8988T (cell line): ENCODE data around the gene ODC1.
"Not testable (repeated sequence)": the region's sequence is repeated elsewhere in the genome, so short reads cannot be mapped to it uniquely, and the experiment has no call there.

ENCODE experiments used
- DNase-seq: peaks from one replicate; pipeline ENCODE4 v3.0.0; 2011

The ODC1 gene

DNA sequence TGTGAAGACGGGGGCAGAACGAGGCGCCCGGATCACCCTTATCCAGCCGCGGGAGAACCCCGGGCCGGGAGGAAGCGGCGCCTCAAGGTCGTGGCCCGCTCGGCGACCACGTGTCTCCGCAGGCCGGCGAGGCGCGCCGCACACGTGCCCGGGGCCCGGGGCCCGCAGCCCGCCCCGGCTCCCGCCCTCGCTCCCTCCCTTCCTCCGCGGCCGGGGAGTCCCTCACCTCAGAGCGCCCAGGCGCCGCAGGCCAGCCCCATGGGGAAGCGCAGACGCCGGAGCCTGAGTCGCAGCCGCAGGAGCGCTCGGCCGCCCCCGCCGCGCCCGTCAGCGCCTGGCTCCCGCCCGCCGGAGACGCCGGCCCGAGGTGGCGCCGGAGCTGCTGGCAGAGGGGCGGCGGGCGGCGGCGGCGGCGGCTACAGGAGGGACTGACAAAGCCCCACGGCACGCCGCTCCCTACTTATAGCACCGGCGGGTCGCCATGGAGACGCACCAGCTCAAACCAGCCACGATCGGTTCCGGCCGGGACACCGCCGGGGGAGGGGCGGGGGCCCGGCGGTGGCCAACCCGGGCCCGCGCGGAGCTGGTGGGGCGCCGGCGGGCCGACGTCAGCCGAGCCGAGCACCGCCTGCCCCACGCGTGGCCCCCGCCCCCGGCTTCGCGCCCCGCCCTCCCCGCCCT is at the start of gene ODC1:
TSS of gene ODC1 (minus strand) at position 433 of the 681 bp plus-strand sequence. CDS start 3,295 bp downstream, outside the sequence.
- peak; percentile 82 for DNase-seq

DNA sequence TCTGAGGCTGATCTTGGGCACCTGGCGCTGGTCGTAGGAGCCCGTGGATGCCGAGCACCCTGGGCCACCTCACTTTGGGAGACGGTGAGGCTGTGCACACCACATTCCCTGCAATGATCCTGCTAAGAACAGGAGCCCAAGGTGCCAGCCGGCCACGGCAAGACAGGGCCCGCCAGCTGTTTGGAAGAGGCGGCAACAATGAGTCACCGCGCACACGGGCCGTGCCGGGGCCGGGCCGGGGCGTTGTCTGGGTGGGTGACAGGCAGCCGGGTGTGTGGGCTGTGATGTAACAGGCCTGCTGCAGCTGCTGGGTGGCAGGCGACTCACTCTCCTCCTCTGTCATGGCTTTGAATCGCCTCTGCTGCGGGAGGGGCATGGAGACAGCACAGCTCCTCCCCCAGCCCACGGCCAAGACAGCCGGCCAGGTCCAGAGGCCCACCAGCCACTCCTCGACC is 49.7 kb upstream of the ODC1 start:
- peak; percentile 86 for DNase-seq

DNA sequence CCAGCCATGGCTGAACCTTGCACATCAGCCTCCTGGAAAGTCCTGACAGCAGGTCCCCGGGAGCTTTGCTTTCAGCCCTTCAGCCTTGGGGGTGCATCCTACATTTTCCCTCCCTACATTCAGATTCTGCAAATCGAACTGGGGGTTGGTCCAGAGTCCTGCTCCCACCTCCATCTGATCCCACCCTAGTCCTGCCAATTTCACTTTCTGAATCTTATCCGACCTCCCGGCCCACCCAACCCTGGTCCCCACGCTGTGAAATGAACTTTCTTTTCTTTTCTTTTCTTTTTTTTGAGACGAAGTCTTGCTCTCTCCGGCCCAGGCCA is 47.8 kb upstream of the ODC1 start:
- no peak for DNase-seq

DNA sequence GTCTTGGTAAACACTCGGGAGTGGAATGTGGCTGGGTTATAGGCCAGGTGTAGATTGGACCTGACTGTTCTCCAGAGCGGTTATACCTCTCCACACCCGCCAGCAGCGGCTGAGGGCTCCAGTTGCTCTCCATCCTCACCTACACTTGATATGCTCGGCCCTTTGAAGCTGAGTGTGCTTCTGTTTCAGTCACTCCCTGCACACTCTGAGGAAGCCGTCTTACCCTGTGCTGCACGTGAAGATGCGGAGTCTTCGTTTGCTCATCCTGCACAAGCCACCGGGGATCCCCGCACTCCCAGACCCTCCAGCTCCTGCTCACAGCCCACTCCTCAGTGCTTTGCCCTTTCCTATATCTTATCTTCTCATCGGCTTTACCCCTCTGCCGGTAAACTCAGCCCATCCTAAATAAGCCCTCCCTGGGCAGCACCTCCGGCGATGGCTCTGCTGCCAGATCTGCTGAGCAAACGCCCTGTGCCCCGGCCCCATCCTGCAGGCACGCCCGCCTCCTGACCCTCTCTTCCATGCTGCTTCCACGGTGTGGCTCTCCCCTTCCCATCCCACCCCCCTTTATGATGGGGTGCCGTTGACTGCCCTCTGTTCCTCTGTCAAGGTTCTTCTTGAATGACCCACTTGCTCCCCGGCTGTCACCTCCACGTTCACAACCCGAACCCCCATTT is 47.3 kb upstream of the ODC1 start:
- DNase-seq, result no peak

DNA sequence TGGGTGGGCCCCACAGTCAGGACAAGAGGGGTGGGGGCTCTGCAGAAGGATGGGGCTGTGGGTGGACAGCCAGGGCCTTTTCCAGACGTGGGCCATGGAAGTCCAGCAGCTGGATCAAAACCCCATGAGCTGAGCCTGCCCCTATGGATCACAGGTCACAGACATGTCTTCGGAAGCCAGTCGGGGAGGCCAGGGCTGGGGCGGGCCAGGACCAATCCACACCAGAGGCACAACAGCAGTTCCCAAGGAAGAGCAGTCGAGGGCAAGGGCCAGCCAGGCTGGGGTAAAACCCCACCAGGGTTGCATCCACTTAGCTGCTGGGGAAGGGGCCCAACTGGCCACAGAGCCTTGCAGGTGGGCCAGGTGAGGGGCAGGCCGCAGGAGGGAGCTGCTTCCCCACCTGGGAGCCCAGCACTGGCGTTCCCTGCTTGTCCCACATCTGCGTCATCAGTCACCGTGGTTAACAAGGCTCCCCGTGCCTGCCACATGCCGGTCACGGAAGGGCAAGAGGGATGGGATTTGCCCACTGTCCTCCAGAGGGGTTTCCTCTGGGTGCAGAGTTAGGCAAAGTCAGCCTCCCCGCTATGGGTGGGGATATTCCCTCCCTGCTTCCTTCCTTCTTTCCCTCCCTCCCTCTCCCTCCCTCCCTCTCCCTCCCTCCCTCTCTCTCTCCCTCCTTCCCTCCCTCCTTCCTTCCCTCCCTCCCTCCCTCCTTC is 46.4 kb upstream of the ODC1 start:
- DNase-seq, result no peak

DNA sequence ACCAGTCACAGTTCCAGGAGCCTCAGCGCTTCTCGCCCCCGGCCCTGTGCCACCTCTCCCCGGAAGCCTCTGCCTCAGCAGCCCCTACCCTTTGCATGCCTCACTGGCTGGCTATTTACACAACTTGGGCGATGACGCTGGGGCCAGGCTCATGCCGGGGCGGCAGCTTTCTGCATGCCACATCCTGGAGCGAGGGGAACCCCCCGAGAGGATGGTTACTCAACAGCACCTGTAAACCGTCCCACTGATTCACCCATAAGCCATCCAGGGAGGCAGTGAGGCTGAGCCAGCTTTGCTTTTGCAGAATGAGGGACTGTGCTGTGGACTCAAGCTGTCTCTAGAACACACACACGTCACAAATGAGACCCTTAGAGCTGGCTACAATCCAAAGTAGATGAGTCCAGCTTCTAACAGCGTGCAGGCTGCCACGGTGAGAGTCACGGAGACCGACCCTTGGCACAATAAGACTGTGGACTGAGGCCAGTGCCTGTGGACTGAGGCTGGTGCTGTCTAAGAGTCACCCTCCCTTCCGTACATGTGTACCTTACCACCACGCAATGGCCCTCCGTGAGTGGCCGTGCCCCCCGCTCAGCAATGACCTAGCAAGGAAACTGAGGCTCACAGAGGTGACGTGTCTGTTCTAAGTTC is 45.6 kb upstream of the ODC1 start:
- DNase-seq, result peak; percentile 83

DNA sequence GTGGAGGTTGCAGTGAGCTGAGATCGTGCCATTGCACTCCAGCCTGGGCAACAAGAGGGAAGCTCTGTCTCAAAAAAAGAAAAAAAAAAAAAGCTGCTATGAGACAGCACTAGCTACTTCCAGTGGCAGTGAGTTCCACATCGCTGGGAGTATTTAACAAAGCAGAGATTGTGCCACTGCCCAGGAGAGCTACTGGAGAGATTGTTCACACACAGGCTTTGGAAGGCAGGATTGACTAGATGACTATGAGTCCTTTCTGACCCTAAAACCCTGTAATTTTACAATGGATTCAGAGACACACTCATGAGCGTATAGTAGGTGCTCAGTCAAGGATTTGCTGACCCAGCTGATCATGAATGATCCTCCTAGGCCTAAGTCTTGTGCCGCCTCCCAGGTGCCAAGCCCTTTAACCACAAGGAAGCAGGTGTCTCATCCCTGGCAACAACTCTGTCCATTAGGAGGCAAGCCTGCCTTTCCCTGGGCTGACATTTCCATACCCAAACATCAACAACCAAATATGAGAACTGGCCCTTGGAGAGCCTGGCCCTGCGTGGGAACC is 45.0 kb upstream of the ODC1 start:
- no peak for DNase-seq

DNA sequence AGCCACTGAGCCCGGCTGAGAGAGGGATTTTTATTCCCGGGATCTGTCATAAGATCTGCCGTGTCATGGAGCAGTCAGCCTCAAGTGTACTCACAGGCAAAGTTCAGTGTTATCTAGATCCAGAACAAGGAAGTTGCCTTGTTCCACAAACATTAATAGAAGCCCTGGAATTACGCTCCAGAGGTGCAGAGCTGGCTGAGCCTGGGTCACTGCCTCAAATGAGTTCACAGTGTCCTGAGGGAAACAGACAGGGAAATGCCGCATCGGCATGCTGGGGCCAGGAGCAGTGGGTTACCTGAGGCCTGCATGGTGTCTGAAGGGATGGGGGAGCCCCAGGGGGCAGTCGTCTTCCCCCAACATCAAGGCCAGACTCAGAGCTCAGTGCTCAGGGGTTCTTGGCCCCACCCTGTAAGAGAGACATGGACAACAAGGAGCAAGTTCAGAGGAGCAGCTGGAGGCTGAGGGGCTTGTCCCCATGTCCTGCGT is 42.7 kb upstream of the ODC1 start:
- no peak for DNase-seq

DNA sequence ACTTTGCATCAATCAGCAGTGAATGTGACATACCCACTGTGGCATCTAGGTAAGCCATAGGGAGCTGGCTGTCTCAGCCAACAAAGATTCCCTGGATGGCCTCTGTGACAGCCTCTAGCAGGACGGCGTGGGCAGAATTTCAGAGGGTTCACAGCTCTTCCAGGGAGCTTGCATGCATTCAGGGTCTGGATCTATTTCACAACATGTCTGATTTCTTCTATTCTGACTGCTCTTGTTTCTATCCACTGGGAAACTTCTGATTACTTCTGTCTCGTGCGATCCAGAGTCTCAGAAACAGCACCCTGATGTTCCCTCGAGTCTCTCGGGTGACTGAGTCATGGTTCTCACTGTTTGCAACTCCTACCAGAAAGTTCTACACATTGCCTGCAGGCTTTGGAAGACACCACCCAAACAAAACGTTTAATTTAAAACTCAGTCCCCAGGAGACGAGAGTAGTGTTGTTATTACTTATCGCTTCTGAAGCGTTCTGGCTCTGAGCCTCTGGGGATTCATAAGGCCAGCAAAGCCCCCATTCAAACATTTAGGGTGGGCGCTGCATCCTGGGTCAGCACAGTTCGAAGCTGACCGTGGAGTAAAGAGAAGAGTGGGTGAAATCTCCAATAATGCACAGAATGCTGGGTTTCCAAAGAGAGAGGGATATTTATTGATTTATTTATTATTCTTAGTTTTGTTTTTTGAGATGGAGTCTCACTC is 41.9 kb upstream of the ODC1 start:
- DNase-seq, result no peak

DNA sequence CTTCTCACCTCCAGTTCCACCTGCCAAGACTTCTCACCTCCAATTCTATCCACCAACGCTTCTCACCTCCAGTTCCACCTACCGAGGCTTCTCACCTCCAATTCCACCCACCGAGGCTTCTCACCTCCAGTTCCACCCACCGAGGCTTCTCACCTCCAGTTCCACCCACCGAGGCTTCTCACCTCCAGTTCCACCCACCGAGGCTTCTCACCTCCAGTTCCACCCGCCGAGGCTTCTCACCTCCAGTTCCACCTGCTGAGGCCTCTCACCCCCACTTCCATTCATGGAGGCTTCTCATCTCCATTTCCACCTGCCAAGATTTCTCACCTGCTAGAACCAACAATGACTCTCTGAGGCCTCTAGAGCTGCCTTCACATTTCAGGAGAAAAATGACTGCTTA is 40.0 kb upstream of the ODC1 start:
- DNase-seq, result not testable (repeated sequence)

DNA sequence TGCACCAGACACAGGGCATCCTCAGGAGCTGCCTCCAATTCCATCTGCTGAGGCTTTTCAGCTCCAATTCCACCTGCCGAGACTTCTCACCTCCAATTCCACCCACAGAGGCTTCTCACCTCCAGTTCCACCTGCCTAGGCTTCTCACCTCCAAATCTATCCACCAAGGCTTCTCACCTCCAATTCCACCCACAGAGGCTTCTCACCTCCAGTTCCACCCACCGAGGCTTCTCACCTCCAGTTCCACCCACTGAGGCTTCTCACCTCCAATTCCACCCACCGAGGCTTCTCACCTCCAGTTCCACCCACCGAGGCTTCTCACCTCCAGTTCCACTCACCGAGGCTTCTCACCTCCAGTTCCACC is 39.6 kb upstream of the ODC1 start:
- not testable (repeated sequence) for DNase-seq

DNA sequence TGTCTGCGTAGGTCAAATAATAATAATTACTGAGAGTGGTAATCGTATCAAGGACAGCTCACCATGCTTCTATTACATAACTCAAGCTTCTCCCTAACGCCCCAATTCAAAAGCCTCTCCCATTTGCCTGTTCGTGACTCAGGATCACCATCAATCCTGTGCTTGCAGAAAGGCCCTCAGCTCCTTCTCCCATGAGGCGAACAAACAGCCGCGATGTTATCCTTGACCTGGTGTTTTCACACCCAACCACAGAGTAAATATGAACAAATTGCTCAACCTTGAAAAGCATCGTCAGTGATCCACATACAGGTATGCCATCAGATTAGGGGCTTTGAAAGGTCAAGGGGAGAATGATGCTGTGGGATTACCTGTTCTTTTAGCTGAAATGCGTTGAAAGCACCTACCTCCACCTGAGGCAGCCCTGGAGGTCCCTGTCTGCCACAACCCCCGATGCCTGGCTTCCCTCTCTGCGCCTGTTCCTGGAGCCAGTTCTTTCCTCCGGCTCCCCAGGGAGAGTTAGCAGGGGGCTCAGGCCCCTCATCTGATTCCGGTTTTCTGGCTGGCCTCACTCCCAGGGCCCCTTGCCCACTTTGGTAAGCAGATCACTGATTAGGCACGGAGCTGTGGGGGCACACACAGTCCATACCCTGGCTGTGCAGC is 39.1 kb upstream of the ODC1 start:
- no peak for DNase-seq

DNA sequence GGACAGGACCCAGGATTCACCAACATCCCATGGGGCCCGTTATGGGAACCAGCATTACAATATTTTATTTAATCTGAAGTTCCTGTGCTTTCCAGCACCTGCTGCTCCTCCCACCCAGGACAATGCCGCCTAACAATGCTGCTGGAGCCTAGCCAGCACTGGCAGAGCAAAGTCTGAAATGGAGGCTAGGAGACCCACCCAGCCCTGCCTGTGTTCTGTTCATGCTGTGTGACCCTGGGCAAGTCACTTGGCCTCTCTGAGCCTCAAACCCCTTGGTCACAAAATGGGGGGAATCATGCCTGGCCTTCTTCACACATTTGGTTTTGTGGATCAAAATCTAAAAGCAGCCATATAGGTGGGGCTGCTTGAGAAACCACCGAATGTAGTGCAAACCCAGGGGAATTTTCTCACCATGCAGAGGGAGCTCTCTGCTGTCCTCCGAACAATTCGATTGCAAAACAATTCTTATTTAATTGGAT is 38.5 kb upstream of the ODC1 start:
- DNase-seq, result no peak

DNA sequence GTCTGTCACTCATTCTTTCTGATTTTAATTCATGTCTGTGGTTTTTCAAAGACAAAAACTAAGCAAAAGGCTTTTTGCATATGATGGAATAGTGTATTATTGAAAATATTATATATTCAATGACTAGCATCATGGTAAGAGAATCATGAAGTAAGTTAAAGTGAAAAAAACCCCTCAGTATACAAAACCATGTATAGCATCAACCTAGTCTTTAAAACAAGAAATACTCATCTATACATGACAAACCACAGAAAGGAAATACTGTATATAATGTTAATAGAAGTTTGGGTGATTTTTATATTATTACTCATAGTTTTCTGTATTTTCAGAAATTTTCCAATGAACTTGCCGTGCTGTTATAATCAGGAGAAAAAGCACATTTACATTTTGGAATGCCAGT is 38.0 kb upstream of the ODC1 start:
- no peak for DNase-seq

DNA sequence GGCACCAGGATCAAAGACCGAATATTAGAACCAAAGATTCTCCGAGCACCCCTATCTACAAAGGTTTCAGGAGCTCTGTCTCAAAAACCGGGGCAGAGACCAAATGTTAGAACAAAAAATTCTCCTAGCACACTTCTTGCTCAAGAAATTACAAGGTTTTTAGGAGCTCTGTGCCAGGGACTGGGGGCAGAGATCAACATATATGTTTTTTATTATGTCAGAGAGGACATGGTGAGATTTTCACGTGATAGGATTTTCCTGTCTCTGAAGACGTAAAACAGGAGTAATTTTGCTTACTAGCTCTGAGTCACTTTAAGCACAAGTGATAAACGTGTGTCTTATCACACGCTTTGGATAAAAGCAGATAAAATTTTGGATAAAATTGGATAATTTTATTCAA is 34.8 kb upstream of the ODC1 start:
- no peak for DNase-seq

DNA sequence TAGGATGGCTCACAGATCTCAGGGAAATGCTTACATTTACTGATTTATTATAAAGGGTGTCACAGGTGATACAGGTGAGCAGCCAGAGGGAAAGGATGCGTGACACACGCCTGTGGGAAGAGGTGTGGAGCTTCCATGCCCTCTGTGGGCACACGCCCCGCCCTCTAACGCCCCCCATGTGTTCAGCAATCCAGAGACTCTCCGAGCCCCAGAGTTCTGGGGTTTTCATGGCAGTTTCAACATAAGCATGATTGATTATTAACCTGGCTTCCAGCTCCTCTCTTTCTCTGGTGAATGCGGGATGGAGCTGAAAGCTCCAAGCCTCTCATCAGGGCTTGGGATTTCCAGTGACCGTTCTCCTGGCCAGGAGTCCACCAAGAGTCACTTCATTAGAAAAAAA is 34.3 kb upstream of the ODC1 start:
- DNase-seq, result no peak

DNA sequence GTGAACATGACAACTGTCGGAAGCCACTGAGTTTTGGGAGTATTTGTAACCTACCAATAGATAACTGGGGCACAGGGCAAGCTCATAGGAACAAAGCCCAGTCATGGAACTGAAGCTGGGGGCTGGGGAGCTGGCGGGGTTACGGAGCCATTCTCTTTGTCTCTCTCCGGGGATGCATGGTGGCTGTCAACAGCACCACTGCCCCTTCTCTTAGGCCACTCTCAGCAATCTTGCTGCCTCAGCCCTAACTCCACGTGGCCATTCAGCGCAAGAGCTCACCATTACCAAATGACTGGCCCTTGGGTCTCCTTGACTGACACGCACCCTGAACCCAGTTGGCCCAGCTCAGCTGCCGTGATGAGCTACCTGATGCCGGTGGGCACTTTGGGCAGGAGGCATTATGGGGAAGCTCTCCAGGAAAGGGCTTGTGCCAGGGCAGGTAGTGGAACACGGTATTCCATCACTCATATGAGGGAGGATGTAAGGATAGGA is 33.6 kb upstream of the ODC1 start:
- no peak for DNase-seq

DNA sequence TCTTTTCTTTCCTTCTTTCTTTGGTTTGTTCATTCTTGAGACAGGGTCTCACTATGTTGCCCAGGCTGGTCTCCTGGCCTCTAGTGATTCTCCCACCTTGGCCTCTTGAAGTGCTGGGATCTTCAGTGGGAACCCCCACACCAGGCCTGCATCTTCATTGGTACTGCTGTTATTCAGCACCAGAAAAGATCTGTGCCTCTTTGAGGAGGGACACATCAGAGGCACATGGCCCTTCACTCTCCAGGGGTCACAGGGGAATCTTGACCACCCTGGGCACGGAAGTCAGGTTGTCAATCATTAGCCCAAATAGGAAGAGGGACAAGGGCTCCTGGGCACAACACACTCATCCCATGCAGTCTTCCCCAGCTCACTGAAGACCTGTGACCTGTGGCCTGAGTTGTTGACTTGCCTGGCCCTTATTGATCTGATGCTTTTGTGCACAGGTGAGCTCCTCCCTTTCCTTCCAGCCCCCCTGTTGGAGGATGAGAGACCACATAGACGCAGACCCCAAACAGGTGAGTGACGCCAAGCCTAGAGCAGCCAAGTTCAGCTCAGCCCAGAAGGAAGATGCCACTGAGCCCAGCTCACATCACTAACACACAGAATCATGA is 33.0 kb upstream of the ODC1 start:
- DNase-seq, result no peak

DNA sequence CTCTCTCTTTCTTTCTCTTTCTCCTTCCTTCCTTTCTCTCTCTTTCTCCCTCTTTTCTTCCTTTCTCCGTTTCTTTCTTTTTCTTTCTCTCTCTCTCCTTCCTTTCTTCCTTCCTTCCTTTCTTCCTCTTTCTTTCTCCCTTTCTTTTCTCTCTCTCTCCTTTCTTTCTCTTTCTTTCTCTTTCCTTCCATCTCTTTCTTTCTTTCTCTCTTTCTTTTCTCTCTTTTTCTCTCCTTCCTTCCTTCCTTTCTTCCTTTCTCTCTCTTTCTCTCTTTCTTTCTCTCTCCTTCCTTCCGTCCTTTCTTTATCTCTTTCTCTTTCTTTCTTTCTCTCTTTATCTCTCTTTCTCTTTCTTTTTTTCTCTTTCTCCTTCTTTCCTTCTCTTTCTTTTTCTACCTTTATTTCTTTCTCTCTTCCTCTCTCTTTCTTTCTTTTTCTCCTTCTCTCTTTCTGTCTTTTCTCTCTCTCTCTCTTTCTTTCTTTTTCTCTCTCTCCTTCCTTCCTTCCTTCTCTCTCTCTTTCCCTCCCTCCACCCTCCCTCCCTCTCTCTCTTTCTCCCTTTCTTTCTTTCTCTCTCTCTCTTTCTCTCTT is 32.3 kb upstream of the ODC1 start:
- DNase-seq, result no peak

DNA sequence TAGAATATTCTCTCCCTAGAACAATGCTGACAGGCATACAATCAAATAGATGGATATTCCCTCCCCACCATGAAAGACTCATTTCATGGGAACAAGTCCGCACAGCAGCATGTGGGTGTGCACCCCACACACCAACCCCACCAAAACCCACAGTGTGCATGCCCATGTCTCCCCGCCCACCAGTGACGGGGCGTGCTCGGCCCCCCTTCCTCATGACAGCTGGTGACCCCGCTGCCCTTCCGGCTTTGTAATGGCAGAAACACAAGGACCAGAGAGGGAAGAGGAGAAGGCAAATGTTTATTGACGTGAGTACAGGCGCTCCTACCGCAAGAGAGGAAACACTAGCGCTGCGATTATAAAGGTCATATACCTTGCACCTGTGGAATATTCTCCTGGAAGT is 30.8 kb upstream of the ODC1 start:
- DNase-seq, result no peak

DNA sequence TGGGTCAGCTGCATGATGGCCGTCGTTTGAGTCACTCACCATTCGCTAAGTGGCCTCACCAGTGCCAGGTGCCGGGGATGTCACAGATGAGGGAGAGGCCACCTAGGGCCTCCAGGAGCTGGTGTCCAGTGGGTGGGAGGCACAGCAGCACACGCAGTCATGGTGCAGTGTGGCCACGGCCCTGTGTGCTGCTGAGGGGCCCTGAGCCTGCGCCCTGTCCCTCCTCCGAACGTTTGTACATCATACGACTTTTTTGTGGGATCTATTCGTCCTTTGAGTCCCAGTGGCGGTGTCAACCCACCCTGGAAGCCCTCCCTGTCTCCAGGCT is 30.1 kb upstream of the ODC1 start:
- no peak for DNase-seq
